HG03280 (cell line): Measurements from ENCODE around the gene DGKG.

Experiments
- ATAC-seq: cut with Tn5 transposase; IDR thresholded peaks from one replicate; pipeline ENCODE4 v1.9.1; 2021; ENCODE audit warnings: mild to moderate bottlenecking, moderate library complexity; ENCODE audit not compliant: unreplicated experiment

The DGKG gene

DNA sequence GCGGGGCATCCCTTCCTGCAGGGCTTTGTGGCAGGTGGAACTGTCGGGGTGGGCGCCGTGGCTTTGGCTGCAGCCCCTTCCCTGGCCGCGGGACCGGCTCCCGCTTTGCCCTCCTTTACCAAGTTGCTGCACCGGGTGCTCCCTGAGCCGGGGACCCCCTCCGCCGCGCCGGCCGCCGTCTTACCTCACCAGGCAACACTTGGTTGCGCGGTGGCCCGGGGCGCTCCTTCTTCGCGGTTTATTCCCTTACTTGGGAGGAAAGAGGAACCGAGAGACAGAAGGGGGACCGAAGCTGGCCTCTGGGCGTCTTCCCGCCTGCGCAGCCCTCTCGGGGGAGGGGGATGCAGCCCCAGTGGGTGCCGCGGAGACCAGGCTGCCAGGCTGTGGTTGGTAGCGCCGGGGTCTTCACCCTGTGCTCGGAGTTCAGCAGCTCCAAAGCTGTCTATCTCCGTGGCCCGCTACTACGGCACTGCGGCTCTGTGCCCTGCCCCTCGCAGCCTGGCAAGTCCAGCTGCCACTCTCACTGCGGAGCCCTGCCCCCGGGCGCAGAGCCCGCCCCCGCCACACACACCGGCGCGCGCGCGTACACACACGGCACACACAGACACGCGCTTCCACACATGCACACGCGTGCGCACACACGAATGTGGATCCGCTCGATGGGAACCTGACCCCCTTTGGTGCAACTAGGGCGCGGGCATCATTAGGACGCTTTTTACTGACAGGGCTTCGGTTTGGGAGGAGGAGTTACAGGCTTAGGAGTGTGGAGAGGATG is at the start of gene DGKG:
Gene DGKG (minus strand): TSS at position 473 of the 775 bp plus-strand sequence. CDS start 41,775 bp downstream, outside the sequence.
- ATAC-seq, result peak; percentile 60

DNA sequence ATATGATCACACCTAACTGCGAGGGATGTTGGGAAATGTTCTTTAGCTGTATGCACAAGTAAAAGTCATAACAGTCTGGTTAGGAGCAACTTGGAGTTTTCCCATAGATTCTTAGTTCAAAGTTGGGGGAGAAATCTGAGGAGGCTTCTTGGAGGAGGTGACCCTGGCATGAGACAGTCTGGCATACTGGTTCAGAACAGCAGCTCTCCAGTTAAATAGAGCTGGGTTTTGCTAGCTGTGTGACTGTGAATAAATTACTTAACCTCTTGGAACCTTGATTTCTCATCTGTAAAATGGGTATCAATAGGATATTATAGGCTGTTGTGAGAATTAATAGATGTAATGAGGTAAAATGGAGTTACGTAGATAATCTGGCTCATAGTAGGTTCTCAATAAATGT is 49.1 kb upstream of the DGKG start:
- no peak for ATAC-seq

- ATAC-seq, result no peak
Measured at GRCh38 chr3:186406669-186407635, 44.9 kb upstream of the DGKG start.

- ATAC-seq, result no peak
Measured at GRCh38 chr3:186401556-186401955, 39.5 kb upstream of the DGKG start.

- ATAC-seq, result no peak
Measured at GRCh38 chr3:186400662-186401061, 38.6 kb upstream of the DGKG start.

- no peak for ATAC-seq
Measured at GRCh38 chr3:186400026-186400425, 38.0 kb upstream of the DGKG start.

DNA sequence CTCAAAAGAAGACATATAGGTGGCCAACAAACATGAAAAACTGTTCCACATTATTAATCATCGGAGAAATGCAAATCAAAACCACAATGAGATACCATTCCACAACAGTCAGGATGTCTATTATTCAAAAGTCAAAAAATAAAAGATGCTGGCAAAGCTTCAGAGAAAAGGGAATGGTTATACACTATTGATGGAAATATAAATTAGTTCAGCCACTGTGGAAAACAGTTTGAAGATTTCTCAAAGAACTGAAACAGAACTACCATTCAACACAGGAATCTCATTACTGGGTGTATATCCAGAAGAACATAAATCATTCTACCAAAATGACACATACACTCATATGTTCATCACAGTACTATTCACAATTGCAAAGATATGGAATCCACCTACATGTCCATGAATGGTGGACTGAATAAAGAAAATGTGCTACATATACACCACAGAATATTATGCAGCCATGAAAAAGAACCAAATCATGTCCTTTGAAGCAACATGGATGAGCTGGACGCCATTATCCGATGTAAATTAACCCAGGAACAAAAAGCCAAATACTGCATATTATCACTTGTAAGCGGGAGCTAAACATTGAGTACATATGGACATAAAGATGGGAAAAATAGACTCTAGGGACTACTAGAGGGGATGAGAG is 32.7 kb upstream of the DGKG start:
- no peak for ATAC-seq

DNA sequence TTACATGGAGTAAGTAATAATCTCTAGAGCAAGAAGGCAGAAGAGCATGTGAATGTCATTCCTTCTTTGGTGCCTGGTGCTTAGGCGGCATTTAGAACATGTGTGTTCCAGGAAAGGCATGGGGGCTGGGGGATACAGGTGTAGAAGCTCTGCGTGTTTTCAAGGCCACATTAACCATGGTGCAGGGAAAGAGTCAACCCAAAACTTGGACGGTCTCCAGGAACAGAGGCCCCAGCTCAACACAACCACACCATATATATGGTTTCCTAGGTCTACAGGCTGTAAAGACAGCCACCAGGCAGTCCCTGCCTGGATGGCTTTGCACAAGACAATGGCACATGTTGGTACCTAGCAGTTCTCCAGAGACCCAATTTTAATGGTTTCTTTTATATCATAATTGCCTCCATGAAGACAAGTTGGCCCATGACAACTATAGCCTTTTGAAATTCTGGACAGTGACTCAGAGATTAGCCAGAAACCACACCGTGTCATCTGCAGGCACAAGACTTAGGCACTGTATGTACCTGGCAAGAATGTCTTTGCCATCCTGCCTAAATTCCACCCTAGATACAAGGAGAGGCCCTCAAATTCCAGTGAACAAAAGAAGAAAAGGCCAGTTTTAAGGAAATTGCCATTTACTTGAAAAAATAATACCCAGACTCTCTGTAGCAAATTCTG is 25.0 kb upstream of the DGKG start:
- no peak for ATAC-seq

- ATAC-seq, result no peak
Measured at GRCh38 chr3:186385856-186386602, 24.0 kb upstream of the DGKG start.

GRCh38 chr3:186383026-186383993 is 21.3 kb upstream of the DGKG start:
- no peak for ATAC-seq

DNA sequence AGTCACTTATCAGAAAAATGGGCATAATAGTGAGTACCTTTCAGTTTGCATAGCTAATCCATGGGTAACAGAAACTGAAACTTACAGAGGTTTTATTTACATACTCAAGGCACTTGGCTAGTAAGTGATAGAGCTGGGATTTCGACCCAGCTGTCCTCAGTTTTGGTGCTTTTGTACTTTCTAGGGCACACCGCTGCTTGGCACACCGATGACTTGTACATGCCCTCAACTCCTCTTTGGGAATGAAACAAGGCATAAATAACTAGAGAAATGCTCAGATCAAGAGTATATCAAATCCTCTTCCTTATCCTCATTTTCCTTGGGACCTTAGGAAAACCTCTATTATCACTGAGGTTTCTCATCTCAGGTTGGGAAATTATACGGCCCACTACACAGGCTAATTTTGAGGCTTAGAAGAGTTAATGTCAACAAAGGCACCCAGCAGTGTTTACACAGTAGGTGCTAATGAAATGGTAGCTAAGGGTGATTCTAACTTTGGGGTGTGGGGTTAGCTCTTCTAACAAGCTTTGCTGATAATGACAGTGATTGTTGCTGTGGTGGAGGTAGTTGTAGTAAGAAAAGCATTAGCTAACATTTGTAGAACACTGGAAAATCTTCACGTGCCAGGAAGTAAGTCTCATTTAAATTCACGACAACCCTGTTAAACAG is 20.3 kb upstream of the DGKG start:
- ATAC-seq, result no peak

GRCh38 chr3:186381424-186382216 is 19.6 kb upstream of the DGKG start:
- no peak for ATAC-seq

- no peak for ATAC-seq
Measured at GRCh38 chr3:186380622-186381380, 18.8 kb upstream of the DGKG start.

DNA sequence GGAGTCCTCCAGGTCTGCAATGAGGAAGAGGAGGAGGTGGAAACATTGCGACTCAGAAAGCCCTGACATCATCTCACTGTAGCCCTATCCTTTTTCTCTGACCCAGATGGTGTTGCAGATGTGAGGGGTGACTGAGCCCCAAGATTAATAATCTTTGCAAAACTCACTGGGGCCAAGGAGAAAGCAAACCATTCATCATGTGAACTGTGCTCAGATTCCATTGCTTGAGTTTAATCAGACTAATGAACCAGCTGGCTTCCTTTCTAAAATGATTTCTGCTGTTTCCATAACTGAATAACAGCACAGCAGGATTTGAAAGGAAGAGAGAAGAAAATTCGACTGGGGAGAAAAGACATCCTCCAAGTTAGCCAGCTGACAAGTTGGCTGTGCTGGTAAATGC is 13.4 kb upstream of the DGKG start:
- ATAC-seq, result no peak

DNA sequence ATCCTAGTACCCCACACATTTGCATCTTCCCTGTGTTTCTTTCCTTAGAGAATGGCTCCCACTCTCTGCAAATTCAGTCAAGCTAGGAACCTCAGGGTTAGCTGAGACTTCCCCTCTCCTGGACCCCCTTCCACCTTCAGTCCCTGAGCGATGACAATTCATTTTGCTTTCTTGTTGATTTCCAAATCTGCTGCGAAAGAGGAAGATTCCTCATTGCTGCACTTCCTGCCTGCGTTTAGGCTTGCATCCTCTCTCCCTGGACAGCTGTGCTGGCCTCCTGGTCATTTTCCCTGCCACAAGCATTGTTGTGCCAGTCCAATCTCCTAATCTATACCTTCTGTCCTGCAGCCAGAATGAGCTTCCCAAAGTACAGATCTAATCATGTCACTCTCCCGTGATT is 12.3 kb upstream of the DGKG start:
- no peak for ATAC-seq

- no peak for ATAC-seq
Measured at GRCh38 chr3:186369217-186369616, 7.2 kb upstream of the DGKG start.

GRCh38 chr3:186368717-186369116 is 6.7 kb upstream of the DGKG start:
- ATAC-seq, result no peak
